ENCODE results near the gene FAM13A.

DNA sequence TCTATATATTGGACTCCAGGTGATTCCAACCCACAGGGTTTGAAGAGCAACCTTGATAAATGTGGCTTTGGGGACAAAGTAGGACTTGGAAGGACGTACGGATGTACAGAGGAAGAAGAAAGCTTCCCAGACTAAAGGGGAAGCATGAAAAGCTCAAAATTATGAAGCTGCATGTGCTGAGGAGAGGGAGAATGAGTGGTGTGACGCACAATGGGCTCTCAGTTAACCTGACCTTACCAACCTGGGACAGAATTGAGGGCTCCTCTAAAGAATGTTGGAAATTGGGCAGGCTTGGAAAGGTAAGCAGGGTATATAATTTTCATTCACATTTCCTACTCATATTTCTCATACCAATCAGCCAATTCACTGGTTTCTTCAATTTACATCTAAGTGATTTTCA lies 43.9 kb upstream of the FAM13A start:
- no peak for TF ChIP-seq CTCF (IDR thresholded peaks at IDR 0.05)
- no peak for TF ChIP-seq POLR2A (IDR thresholded peaks at IDR 0.05)

Data from suprapubic skin (tissue), 3 donors.